ENCODE data around the gene CTSZ. TPM values are rescaled to one million over a fixed set of nuclear protein-coding genes. Genes with fewer than 3 reads are reported as not detected.
"Not testable (repeated sequence)": the region's sequence is repeated elsewhere in the genome, so short reads cannot be mapped to it uniquely, and the experiment has no call there.

CTSZ gene
- total RNA-seq, 1 experiment from 2014 or later, result 194 TPM

- Histone ChIP-seq H4K20me1 (ENCODE audit: insufficient read depth) (no peaks in the 10 kb centered on the region), H3K79me2 (ENCODE audit: low read depth) (no peaks in the 10 kb centered on the region), H3K27me3 (ENCODE audit: insufficient read depth, low read depth) (no peaks in the 10 kb centered on the region), H3F3A (ENCODE audit: insufficient read depth, low read depth) (peaks cover 30% of the 10 kb centered on the region), H3K9me3 (ENCODE audit: insufficient read depth, low read depth) (no peaks in the 10 kb centered on the region), H3K4me3 (no peak overlapping the region), H3K36me3 (ENCODE audit: low read depth) (no peaks in the 10 kb centered on the region), H3K27ac (no peak overlapping the region), H3K4me2 (no peak overlapping the region), H2AFZ (no peak overlapping the region), H3K4me1 (replicated peaks; ENCODE audit: insufficient read depth) (peaks cover 37% of the 10 kb centered on the region), H3K9me2 (ENCODE audit: insufficient read depth) (no peaks in the 10 kb centered on the region)
- ChIA-PET CTCF (no interaction called here), POLR2A (ENCODE audit: unreplicated experiment) (no interaction called here)
- no TSS peak for BruUV-seq (replicated peaks)
- TF ChIP-seq CTCF (conservative IDR thresholded peaks at IDR 0.05) (no peak), EZH2 (IDR thresholded peaks at IDR 0.05; ENCODE audit: low read depth) (no peak)
- intact Hi-C loops (cut with micrococcal nuclease; ENCODE audit: unreplicated experiment), result no loop called here
- no peak for DNase-seq
Observed at GRCh38 chr20:59013959-59014608, 7.0 kb upstream of the CTSZ start.

GRCh38 chr20:59013031-59013951 is 6.2 kb upstream of the CTSZ start:
- Histone ChIP-seq H3K4me2 (no peak overlapping the region), H3K9me3 (ENCODE audit: insufficient read depth, low read depth) (no peaks in the 10 kb centered on the region), H3F3A (ENCODE audit: insufficient read depth, low read depth) (peaks cover 32% of the 10 kb centered on the region), H3K9me2 (ENCODE audit: insufficient read depth) (no peaks in the 10 kb centered on the region), H2AFZ (no peak overlapping the region), H3K27me3 (ENCODE audit: insufficient read depth, low read depth) (no peaks in the 10 kb centered on the region), H3K4me3 (no peak overlapping the region), H4K20me1 (ENCODE audit: insufficient read depth) (no peaks in the 10 kb centered on the region), H3K79me2 (ENCODE audit: low read depth) (no peaks in the 10 kb centered on the region), H3K36me3 (ENCODE audit: low read depth) (no peaks in the 10 kb centered on the region), H3K4me1 (replicated peaks; ENCODE audit: insufficient read depth) (peaks cover 42% of the 10 kb centered on the region), H3K27ac (no peak overlapping the region)
- CTCF ChIA-PET, result no interaction called here
- no TSS peak for BruUV-seq (replicated peaks)
- POLR2A ChIA-PET (ENCODE audit: unreplicated experiment), result no interaction called here
- no peak for TF ChIP-seq EZH2 (IDR thresholded peaks at IDR 0.05; ENCODE audit: low read depth)
- no peak for DNase-seq
- intact Hi-C loops (cut with micrococcal nuclease; ENCODE audit: unreplicated experiment), result no loop called here

GRCh38 chr20:59011874-59012157 is 4.8 kb upstream of the CTSZ start:
- H2AFZ ChIP-seq; CTCF ChIA-PET; H3K4me3 ChIP-seq; H4K20me1 ChIP-seq (ENCODE audit: insufficient read depth); H3K27me3 ChIP-seq (ENCODE audit: insufficient read depth, low read depth); H3K9me3 ChIP-seq (ENCODE audit: insufficient read depth, low read depth); BruUV-seq (replicated peaks); H3K36me3 ChIP-seq (ENCODE audit: low read depth); H3K27ac ChIP-seq; DNase-seq; POLR2A ChIA-PET (ENCODE audit: unreplicated experiment); H3K9me2 ChIP-seq (ENCODE audit: insufficient read depth); H3K79me2 ChIP-seq (ENCODE audit: low read depth): not testable (repeated sequence)
- peaks cover 32% of the 10 kb centered on the region for H3F3A ChIP-seq (ENCODE audit: insufficient read depth, low read depth)
- H3K4me1 ChIP-seq (replicated peaks; ENCODE audit: insufficient read depth), result peaks cover 47% of the 10 kb centered on the region
- intact Hi-C loops (cut with micrococcal nuclease; ENCODE audit: unreplicated experiment), result loop anchor here (1.0 to 2.0 kb wide), 2 partner anchors 20 to 71 kb away; partner anchors contain the start of gene ATP5F1E
- peak overlapping the region; percentile 65; the same call in 1 of the 2 replicates for H3K4me2 ChIP-seq

Measured in PC-9 (cell line).